HepG2 (cell line): ENCODE data around the gene SLC5A12. TPM values are rescaled to one million over a fixed set of nuclear protein-coding genes. Genes with fewer than 3 reads are reported as not detected.

ENCODE experiments used
- polyA plus RNA-seq, 8 experiments: library from polyadenylated mRNA; depleted of rRNA in 3 of 8; stranded (reverse) in 7 of 8; unstranded in 1 of 8; fragments of >200 nt; fragmentation: Illumina TruSeq in 4 of 8; extraction: Trizol in 4 of 8; gene quantifications; 2 replicates each; pipeline versions ENCODE4 v1.2.1 to v1.2.3, GENCODE V29; 2011 to 2016; ENCODE audit warnings: low read depth in 4 of 8, missing spikeins in 1 of 8, mixed read lengths in 1 of 8; ENCODE audit not compliant: insufficient read depth in 1 of 8
- total RNA-seq, 5 experiments: library from RNA; depleted of rRNA; stranded (reverse); fragments of >200 nt; fragmentation: Illumina TruSeq; extraction: Trizol; gene quantifications; 2 replicates each; pipeline ENCODE4 v1.2.3, GENCODE V29; 2016; ENCODE audit warnings: low read depth in 1 of 5
- TF ChIP-seq, protein P1 (sequence below): sonication (generic); formaldehyde crosslinking; IDR thresholded peaks from 2 replicates; pipeline ENCODE4 v1.5.0; 2020; ENCODE audit warnings: mild to moderate bottlenecking, missing genetic modification reagents, borderline replicate concordance
- TF ChIP-seq, protein P2 (sequence below): sonication (generic); formaldehyde crosslinking; IDR thresholded peaks from 2 replicates; pipeline ENCODE4 v1.5.0; 2020; ENCODE audit warnings: mild to moderate bottlenecking, missing genetic modification reagents
- TF ChIP-seq, protein P3 (sequence below): sonication (generic); formaldehyde crosslinking; IDR thresholded peaks from 2 replicates; pipeline ENCODE4 v1.4.0; 2020; ENCODE audit warnings: low read depth, mild to moderate bottlenecking, missing genetic modification reagents

SLC5A12 gene
- total and polyA plus RNA-seq, 2 of the 13 experiments (the other 11 are each of a cell fraction or from before 2014, with no cell fraction given), result not detected

DNA sequence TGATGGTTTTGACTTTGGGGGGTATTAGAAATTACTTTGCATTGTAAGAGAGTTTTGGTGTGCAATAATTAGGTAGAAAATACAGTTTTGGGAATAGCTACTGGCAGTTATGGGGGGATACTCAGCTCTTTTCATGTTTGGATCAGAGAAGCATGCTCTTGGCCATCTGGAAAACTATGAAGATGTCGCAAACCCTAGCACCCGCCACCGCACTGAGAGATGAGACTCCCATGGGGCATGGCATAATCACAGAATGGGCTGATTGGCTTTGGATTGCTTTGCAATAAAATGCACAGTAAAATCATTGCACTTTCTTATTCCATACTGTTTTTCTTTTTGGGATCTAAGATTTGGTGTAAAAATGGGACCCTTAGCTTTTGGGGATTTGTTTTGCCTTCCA, 43.5 kb upstream of the SLC5A12 start (continued):
- TF ChIP-seq, protein P1, sequence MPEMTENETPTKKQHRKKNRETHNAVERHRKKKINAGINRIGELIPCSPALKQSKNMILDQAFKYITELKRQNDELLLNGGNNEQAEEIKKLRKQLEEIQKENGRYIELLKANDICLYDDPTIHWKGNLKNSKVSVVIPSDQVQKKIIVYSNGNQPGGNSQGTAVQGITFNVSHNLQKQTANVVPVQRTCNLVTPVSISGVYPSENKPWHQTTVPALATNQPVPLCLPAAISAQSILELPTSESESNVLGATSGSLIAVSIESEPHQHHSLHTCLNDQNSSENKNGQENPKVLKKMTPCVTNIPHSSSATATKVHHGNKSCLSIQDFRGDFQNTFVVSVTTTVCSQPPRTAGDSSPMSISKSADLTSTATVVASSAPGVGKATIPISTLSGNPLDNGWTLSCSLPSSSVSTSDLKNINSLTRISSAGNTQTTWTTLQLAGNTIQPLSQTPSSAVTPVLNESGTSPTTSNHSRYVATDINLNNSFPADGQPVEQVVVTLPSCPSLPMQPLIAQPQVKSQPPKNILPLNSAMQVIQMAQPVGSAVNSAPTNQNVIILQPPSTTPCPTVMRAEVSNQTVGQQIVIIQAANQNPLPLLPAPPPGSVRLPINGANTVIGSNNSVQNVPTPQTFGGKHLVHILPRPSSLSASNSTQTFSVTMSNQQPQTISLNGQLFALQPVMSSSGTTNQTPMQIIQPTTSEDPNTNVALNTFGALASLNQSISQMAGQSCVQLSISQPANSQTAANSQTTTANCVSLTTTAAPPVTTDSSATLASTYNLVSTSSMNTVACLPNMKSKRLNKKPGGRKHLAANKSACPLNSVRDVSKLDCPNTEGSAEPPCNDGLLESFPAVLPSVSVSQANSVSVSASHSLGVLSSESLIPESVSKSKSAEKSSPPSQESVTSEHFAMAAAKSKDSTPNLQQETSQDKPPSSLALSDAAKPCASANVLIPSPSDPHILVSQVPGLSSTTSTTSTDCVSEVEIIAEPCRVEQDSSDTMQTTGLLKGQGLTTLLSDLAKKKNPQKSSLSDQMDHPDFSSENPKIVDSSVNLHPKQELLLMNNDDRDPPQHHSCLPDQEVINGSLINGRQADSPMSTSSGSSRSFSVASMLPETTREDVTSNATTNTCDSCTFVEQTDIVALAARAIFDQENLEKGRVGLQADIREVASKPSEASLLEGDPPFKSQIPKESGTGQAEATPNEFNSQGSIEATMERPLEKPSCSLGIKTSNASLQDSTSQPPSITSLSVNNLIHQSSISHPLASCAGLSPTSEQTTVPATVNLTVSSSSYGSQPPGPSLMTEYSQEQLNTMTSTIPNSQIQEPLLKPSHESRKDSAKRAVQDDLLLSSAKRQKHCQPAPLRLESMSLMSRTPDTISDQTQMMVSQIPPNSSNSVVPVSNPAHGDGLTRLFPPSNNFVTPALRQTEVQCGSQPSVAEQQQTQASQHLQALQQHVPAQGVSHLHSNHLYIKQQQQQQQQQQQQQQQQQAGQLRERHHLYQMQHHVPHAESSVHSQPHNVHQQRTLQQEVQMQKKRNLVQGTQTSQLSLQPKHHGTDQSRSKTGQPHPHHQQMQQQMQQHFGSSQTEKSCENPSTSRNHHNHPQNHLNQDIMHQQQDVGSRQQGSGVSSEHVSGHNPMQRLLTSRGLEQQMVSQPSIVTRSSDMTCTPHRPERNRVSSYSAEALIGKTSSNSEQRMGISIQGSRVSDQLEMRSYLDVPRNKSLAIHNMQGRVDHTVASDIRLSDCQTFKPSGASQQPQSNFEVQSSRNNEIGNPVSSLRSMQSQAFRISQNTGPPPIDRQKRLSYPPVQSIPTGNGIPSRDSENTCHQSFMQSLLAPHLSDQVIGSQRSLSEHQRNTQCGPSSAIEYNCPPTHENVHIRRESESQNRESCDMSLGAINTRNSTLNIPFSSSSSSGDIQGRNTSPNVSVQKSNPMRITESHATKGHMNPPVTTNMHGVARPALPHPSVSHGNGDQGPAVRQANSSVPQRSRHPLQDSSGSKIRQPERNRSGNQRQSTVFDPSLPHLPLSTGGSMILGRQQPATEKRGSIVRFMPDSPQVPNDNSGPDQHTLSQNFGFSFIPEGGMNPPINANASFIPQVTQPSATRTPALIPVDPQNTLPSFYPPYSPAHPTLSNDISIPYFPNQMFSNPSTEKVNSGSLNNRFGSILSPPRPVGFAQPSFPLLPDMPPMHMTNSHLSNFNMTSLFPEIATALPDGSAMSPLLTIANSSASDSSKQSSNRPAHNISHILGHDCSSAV (CRISPR knock-in tag), result no peak
- TF ChIP-seq, protein P2, sequence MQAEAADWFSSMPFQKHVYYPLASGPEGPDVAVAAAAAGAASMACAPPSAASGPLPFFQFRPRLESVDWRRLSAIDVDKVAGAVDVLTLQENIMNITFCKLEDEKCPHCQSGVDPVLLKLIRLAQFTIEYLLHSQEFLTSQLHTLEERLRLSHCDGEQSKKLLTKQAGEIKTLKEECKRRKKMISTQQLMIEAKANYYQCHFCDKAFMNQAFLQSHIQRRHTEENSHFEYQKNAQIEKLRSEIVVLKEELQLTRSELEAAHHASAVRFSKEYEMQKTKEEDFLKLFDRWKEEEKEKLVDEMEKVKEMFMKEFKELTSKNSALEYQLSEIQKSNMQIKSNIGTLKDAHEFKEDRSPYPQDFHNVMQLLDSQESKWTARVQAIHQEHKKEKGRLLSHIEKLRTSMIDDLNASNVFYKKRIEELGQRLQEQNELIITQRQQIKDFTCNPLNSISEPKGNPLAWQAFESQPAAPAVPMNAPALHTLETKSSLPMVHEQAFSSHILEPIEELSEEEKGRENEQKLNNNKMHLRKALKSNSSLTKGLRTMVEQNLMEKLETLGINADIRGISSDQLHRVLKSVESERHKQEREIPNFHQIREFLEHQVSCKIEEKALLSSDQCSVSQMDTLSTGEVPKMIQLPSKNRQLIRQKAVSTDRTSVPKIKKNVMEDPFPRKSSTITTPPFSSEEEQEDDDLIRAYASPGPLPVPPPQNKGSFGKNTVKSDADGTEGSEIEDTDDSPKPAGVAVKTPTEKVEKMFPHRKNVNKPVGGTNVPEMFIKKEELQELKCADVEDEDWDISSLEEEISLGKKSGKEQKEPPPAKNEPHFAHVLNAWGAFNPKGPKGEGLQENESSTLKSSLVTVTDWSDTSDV (CRISPR knock-in tag), result no peak
- TF ChIP-seq, protein P3, sequence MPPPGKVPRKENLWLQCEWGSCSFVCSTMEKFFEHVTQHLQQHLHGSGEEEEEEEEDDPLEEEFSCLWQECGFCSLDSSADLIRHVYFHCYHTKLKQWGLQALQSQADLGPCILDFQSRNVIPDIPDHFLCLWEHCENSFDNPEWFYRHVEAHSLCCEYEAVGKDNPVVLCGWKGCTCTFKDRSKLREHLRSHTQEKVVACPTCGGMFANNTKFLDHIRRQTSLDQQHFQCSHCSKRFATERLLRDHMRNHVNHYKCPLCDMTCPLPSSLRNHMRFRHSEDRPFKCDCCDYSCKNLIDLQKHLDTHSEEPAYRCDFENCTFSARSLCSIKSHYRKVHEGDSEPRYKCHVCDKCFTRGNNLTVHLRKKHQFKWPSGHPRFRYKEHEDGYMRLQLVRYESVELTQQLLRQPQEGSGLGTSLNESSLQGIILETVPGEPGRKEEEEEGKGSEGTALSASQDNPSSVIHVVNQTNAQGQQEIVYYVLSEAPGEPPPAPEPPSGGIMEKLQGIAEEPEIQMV (CRISPR knock-in tag), result no peak
